PFSK-1 (cell line): Measurements from ENCODE around the gene CCDC7.

Experiments used
- FOXP2 ChIP-seq: optimal IDR thresholded peaks from 2 replicates; pipeline ENCODE3; 2011; ENCODE audit warnings: borderline replicate concordance, control low read depth, inconsistent platforms; ENCODE audit not compliant: insufficient read depth; ENCODE audit errors: extremely low read length, extremely low read depth
- POLR2AphosphoS5 ChIP-seq: IDR thresholded peaks from 2 replicates; pipeline ENCODE4 v1.6.1; 2012; ENCODE audit warnings: low read depth, mild to moderate bottlenecking, control low read depth, low read length, moderate library complexity
- SIN3A ChIP-seq: IDR thresholded peaks from 2 replicates; pipeline ENCODE4 v1.6.1; 2012; ENCODE audit warnings: mild to moderate bottlenecking, low read length, moderate library complexity, borderline replicate concordance; ENCODE audit not compliant: insufficient read depth
- TAF1 ChIP-seq: IDR thresholded peaks from 2 replicates; pipeline ENCODE4 v1.6.1; 2012; ENCODE audit warnings: low read length, control low read depth, borderline replicate concordance; ENCODE audit not compliant: insufficient read depth
- TF ChIP-seq, protein P1 (sequence below), 2 experiments: IDR thresholded peaks; 2 replicates each; pipeline versions ENCODE4 v1.6.1 to v1.8.0; 2011 to 2012; ENCODE audit warnings: low read depth in 2 of 2, low read length in 2 of 2, control low read depth in 1 of 2, inconsistent platforms in 1 of 2, mild to moderate bottlenecking in 1 of 2, moderate library complexity in 1 of 2; ENCODE audit not compliant: insufficient read depth in 1 of 2

Gene CCDC7

DNA sequence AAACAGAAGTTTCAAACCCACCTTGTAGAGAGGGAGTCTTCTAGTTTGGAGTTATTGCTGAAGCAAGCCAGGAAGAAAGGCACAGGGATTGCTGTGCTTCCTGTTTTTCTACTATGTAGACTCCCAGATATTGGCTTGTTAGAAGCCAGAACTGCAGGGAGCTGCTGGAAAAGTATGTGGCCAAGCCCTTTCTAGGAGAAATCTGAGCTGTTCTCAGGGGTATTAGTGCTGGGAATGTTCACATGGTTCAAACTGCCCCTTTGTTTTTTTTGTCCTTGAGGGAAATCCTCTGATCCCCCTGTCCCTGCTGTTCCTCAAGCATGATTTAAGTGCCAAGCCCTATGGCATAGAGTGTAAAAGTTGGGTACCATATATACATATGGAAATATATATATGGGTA, 184.0 kb downstream of the CCDC7 start:
- no peak for TF ChIP-seq FOXP2

DNA sequence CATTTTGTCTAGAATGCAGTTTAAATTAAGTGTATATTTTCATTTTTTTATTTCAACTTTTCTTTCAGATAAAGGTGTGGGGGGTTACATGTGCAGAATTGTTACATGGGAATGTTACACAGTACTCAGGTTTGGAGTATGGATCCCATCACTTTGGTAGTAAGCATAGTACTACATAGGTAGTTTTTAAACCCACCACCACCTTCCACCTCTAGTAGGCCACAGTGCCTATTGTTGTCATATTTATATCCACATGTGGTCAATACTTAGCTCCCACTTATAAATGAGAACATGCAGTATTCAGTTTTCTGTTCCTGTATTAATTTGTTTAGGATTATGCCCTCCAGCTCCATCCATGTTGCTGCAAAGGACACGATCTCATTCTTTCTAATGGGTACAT, 200.6 kb downstream of the CCDC7 start:
- TF ChIP-seq, protein P1, sequence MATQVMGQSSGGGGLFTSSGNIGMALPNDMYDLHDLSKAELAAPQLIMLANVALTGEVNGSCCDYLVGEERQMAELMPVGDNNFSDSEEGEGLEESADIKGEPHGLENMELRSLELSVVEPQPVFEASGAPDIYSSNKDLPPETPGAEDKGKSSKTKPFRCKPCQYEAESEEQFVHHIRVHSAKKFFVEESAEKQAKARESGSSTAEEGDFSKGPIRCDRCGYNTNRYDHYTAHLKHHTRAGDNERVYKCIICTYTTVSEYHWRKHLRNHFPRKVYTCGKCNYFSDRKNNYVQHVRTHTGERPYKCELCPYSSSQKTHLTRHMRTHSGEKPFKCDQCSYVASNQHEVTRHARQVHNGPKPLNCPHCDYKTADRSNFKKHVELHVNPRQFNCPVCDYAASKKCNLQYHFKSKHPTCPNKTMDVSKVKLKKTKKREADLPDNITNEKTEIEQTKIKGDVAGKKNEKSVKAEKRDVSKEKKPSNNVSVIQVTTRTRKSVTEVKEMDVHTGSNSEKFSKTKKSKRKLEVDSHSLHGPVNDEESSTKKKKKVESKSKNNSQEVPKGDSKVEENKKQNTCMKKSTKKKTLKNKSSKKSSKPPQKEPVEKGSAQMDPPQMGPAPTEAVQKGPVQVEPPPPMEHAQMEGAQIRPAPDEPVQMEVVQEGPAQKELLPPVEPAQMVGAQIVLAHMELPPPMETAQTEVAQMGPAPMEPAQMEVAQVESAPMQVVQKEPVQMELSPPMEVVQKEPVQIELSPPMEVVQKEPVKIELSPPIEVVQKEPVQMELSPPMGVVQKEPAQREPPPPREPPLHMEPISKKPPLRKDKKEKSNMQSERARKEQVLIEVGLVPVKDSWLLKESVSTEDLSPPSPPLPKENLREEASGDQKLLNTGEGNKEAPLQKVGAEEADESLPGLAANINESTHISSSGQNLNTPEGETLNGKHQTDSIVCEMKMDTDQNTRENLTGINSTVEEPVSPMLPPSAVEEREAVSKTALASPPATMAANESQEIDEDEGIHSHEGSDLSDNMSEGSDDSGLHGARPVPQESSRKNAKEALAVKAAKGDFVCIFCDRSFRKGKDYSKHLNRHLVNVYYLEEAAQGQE (IDR thresholded peaks at IDR 0.05; ENCODE audit: insufficient read depth in 1 of 2, low read depth in 2 of 2, low read length in 2 of 2): no peak
- no peak for TF ChIP-seq FOXP2
- no peak for TF ChIP-seq SIN3A
- no peak for TF ChIP-seq POLR2AphosphoS5
- no peak for TF ChIP-seq TAF1

DNA sequence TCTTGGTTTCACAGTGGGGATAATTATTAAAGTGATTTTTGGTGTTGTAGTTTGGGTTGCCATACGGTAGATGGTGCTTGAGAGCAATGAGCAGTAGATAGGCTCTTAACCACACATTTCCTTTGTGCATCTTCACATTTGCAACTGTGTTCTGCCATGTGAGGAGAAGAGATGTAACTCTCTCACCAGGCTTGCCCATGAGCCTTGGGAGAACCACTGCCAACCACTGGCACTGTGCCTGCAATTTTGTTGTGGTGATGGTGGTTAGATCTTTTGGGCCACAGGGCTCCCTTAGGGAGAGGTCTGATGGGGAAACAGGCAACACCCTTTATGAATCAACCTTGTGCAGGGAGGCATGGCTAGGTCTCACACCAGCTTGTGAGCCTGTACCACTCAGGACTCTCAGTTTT, 204.3 kb downstream of the CCDC7 start:
- no peak for TF ChIP-seq TAF1
- no peak for TF ChIP-seq SIN3A

DNA sequence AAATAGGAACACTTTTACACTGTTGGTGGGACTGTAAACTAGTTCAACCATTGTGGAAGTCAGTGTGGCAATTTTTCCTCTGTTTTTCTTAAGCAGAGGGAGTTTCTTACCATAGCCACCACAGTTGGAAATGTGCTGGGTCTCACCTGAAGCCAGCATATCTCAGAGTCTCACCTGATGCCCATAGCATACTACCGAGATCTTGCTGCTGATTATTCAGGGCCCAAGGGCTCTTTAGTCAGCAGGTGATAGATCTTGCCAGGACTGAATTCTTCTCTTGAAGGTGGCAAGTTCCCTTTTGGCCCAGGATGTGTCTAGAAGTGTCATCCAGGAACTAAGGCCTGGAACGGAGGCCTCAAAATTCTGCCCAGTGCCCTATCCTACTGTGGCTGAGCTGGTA, 215.4 kb downstream of the CCDC7 start:
- TF ChIP-seq TAF1: no peak
- no peak for TF ChIP-seq SIN3A
- TF ChIP-seq, protein P1 (IDR thresholded peaks at IDR 0.05; ENCODE audit: insufficient read depth in 1 of 2, low read depth in 2 of 2, low read length in 2 of 2): no peak
- TF ChIP-seq FOXP2: no peak
- no peak for TF ChIP-seq POLR2AphosphoS5

DNA sequence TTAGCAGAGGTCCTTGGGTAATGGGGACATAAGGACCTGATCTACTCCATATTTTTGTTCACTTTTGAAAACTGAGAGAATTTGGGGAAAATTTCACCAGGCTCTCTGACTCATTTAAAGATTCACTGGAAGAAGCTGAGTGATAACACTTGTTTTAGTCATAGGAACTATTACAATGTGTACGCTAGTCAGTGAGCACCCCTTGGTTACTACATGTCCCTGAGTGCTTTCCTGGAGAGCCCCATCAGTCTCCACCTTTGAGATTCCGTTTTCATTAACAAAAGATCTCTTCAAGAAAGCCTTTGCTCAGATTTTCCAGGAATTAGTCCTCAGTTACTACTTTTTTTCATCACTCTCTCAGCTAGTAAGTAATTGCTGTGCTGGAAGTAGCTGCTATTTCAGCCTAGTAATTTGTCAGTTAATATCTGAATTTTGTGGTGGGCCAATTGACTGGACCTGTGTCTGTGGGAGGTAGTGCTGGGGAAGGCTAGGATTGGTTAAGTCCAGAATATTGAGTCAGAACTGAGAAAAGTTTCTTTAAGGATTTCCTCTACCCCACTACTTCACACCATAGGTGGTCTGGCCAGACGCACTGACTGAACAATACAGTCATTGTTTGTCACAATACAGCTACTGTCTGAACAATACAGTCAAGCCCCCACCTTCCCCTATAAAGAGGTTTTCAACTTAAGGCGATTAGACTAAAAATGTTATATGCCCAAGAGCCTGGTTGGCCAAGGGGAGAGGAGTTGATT, 235.0 kb downstream of the CCDC7 start:
- TF ChIP-seq POLR2AphosphoS5 (no peak), FOXP2 (no peak), TAF1 (no peak), SIN3A (no peak)
- TF ChIP-seq, protein P1 (IDR thresholded peaks at IDR 0.05; ENCODE audit: insufficient read depth in 1 of 2, low read depth in 2 of 2, low read length in 2 of 2): no peak

DNA sequence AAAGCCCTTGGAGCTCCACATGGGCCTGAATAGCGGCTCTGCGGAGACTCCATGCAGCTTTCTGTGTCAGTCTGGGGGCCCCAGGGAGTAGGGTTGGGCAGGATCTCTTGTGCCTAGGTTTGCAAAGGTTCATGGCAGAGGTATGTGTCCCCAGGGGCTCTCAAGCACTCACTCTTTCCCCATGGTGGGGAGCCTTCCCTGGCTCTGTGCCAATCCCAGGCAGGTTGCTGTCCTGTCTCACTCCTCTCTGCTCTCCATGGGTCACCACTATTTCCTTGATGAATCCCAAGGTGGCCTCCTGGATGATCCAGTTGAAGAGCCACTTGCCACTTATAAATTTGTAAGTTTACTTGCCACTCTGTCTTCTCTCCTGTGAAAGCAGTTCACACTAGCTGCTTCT, 238.4 kb downstream of the CCDC7 start:
- TF ChIP-seq FOXP2 (no peak), SIN3A (no peak), TAF1 (no peak), POLR2AphosphoS5 (no peak)
- TF ChIP-seq, protein P1 (IDR thresholded peaks at IDR 0.05; ENCODE audit: insufficient read depth in 1 of 2, low read depth in 2 of 2, low read length in 2 of 2): no peak
